DND-41 (cell line): Measurements from ENCODE around the gene LCN6.

Source experiments
- CTCF ChIP-seq: IDR thresholded peaks from 2 replicates; pipeline ENCODE4 v1.5.1; 2012; ENCODE audit warnings: borderline replicate concordance, low read length, moderate library complexity, mild to moderate bottlenecking; ENCODE audit not compliant: poor library complexity, severe bottlenecking; ENCODE audit errors: extremely low read depth
- EZH2 ChIP-seq: IDR thresholded peaks from 3 replicates; pipeline ENCODE4 v1.6.1; 2012; ENCODE audit warnings: borderline replicate concordance, low read depth, mild to moderate bottlenecking, moderate library complexity, low read length, inconsistent platforms; ENCODE audit not compliant: severe bottlenecking

GRCh38 chr9:136741883-136742571, 6.3 kb downstream of the LCN6 start:
- no peak for TF ChIP-seq CTCF
- TF ChIP-seq EZH2, result no peak
